Measurements from ENCODE around the gene KRTCAP3.

DNA sequence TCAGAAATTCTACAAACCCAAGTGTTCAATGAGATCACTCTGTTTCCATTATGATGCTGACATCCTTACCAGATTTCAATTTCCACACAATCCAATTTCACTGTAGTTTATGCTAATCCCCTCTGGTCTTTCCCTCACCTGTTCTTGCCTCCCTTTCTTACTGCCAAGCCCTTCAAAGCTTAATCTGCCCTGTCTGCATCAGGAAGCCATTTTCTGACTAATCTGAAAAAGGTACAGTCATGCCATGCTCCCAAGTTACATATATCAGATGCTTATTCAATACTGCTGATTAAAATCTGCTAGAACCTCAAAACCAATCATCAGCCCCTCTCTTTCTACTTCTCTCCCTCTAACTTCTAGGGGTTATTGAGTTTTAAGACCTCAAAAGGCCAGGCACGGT, 8.9 kb downstream of the KRTCAP3 start:
- TF ChIP-seq, protein P1, sequence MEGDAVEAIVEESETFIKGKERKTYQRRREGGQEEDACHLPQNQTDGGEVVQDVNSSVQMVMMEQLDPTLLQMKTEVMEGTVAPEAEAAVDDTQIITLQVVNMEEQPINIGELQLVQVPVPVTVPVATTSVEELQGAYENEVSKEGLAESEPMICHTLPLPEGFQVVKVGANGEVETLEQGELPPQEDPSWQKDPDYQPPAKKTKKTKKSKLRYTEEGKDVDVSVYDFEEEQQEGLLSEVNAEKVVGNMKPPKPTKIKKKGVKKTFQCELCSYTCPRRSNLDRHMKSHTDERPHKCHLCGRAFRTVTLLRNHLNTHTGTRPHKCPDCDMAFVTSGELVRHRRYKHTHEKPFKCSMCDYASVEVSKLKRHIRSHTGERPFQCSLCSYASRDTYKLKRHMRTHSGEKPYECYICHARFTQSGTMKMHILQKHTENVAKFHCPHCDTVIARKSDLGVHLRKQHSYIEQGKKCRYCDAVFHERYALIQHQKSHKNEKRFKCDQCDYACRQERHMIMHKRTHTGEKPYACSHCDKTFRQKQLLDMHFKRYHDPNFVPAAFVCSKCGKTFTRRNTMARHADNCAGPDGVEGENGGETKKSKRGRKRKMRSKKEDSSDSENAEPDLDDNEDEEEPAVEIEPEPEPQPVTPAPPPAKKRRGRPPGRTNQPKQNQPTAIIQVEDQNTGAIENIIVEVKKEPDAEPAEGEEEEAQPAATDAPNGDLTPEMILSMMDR (IDR thresholded peaks at IDR 0.05), result no peak
- no peak for TF ChIP-seq POLR2A (IDR thresholded peaks at IDR 0.05)

All from transverse colon (tissue), 3 donors.